Panc1 (cell line): ENCODE data around the gene TMEM131. TPM values are rescaled to one million over a fixed set of nuclear protein-coding genes. Genes with fewer than 3 reads are reported as not detected.

Experiments used
- total RNA-seq: library from RNA; stranded (reverse); gene quantifications from one replicate; pipeline ENCODE4 v1.2.1, GENCODE V29; 2021; ENCODE audit not compliant: unreplicated experiment

TMEM131 gene
- total RNA-seq, 1 experiment from 2014 or later: 43.4 TPM

Other genes with a start within 250 kb of the TMEM131 start
- not detected for gene VWA3B, start 91.2 kb upstream of the TMEM131 start, total RNA-seq